Activated CD4-positive, alpha-beta T cell treated with anti-CD3 and anti-CD28 coated beads, Interleukin-2, amount 50 U/mL, for 16 hours (primary cell): ENCODE measurements around the gene ZNF280C.
"Not testable (repeated sequence)": the region's sequence is repeated elsewhere in the genome, so short reads cannot be mapped to it uniquely, and the experiment has no call there.

Experiments used
- DNase-seq: peaks from one replicate; pipeline ENCODE4 v3.0.0-alpha.2; 2020

ZNF280C gene

DNA sequence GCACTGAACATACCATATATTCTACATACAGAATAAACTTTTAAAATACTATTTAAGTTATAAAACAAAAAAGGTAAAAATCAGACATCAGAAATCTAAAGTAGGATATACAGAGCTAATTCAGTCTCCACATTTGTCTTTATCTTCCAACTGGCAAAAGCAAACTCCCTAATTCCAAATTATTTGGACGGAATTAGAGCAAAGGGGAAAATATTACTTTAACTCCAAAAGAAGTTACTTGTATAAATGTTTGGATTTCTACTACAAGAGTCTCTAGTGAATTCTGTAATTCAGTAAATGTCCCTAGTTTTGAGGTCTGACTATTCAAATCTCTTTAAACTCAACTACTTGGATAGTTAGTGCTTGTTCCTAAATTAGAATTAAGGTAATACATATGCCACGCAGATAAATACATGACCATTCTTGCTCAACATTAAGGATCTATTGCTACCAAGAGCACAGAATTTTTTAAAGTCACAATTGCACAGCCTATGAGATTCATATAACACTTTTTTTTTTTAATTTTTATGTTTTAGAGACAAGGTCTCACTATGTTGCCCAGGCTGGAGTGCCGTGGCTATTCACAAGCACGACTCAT is 7.3 kb downstream of the ZNF280C start:
- no peak for DNase-seq

- DNase-seq = peak; percentile 18
These were observed 8.4 kb downstream of the ZNF280C start for GRCh38 chrX:130260316-130260715.

DNA sequence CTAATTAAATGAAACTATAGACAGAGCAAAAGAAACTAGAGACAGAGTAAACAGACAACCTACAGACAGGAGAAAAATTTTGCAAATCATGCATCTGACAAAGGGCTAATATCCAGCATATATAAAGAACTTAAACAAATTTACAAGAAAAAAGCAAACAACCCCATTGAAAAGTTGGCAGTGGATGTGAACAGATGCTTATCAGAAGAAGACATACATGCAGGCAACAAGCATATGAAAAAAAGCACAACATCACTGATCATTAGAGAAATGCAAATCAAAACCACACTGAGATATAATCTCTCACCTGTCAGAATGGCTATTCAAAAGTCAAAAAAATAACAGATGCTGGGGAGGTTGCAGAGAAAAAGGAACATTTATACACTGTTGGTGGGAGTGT is 14.8 kb downstream of the ZNF280C start:
- no peak for DNase-seq

GRCh38 chrX:130251671-130252070 is 17.0 kb downstream of the ZNF280C start:
- no peak for DNase-seq

DNA sequence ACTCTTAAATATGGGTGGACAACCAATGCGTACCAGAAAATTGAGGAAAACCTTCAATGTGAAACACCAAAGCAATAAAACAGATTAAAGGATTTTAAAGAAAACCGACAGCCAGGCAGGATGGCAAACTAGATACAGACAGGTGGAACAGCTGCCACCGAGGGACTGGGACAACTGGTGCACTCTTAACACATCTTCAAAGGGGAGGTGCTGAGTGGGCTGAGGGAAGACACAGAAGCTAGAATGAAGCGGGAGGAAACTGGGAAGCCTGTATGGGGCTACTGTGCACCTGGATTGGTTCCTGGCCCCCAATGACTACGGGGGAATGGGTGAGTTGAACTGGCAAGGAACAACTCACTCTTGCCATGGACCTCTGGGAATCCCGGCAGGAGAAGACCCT is 20.7 kb downstream of the ZNF280C start:
- no peak for DNase-seq

- no peak for DNase-seq
These were observed 22.6 kb downstream of the ZNF280C start for GRCh38 chrX:130246084-130246483.

DNA sequence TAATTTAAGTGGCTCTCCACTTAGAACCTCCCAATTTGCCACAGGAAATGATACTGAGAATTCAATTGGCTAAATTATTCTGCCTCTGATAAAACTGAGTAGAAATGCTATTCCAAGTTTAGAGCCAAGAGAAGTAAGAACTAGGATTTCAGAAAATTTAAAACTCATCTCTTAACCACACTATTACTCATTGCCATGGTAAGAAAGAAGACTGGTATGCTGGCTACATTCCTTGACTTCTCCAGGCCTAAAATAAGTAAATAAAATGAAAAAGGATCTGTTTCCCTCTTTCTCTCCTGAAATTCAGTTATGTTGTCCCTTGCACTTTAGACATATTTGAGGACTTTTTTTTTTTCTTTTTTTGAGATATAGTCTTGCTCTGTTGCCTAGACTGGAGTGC is 23.3 kb downstream of the ZNF280C start:
- no peak for DNase-seq

GRCh38 chrX:130231184-130231583 is 37.5 kb downstream of the ZNF280C start:
- DNase-seq = not testable (repeated sequence)

DNA sequence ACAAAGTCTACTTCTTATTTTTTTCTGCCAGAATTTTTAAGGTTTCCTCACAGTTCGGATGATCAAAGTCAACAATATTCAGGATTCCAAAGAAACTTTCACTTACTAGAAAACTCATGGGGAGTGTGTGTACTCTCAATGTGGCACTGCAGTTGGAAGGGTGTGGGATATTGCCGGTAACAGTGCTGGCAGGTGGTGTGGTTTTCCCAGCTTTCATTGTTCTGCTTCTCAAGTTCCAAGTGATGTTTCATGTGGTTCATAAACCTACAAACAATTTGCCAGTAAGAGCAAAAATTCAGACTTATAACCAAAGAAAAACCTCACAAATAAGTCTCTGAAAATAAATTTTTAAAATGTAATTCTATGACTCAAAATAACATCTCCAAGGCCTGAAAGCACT is 39.8 kb downstream of the ZNF280C start:
- DNase-seq = no peak

GRCh38 chrX:130224810-130225209 is 43.9 kb downstream of the ZNF280C start:
- DNase-seq = no peak

DNA sequence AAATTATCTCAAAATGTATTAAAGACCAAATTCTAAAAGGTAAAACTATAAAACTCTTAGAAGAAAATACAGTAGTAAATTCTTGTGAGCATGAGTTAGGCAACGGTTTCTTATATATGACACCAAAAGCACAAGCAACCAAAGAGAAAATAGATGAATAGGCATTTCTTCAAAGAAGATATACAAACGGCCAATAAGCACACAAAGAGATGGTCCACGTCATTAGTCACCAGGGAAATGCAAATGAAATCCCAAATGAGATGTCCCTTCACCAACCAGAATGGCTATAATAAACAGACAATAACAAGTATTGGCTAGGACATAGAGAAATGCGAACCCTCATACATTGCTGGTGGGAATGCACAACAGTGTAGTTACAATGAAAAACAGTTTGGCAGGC is 52.4 kb downstream of the ZNF280C start:
- peak; percentile 13 for DNase-seq

DNA sequence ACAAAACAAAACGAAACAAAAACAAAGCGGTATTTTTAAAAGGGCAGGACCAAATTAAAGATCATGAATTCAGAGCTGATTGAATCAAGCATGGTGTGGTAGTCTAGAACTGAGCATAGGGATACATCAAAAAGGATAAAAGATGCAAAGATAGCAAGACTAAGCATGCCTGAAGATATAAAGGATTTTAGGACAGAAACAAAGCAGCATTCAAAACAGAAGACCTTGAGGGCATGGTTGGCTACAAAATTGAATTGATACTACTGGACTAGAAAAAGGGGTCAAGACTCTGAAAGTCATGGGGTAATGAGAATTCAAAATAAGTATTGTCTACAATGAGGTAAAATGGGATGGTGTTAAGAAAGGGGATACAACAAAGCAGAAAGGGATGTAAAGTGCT is 55.3 kb downstream of the ZNF280C start:
- DNase-seq = no peak

DNA sequence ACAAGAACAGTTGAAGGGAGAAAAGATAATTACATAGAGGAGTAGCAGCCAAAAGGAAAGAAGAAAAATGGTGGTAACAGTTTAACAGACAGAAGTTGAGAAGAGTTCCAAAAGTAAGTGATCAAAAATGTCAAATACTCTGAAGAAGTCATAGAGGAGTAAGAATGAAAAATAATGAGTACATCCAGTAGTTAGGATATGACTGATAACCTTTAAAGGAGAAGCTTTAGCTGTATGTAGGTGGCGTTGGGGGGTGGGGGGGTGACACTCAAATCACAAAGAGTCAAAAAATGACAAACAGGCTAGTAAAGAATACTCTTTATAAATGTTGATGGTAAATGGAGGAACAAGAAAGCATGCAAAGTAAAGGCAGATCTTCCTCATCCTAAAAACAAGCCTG is 56.3 kb downstream of the ZNF280C start:
- DNase-seq = peak; percentile 48

GRCh38 chrX:130211415-130212186 is 57.1 kb downstream of the ZNF280C start:
- peak; percentile 26 for DNase-seq

GRCh38 chrX:130204647-130205046 is 64.1 kb downstream of the ZNF280C start:
- DNase-seq = no peak

DNA sequence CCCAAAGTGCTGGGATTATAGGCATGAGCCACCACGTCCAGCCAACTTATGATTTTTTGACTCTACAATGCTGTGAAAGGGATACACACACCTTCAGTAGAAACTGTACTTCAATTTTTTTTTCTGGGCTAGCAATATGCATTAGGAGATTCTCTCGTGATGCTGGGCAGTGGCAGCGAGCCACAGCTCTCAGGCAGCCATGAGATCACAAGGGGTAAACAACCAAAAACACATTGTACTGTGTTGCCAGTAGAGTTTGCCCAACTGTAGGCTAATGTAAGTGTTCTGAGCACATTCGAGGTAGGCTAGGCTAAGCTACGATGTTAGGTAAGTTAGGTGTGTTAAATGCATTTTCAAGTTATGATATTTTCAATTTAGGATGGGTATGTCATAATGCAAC is 71.2 kb downstream of the ZNF280C start:
- DNase-seq = no peak

- DNase-seq = no peak
These were observed 72.2 kb downstream of the ZNF280C start for GRCh38 chrX:130196466-130196865.

GRCh38 chrX:130190801-130191200 is 77.9 kb downstream of the ZNF280C start:
- no peak for DNase-seq

- no peak for DNase-seq
These were observed 82.0 kb downstream of the ZNF280C start for GRCh38 chrX:130186651-130187050.

DNA sequence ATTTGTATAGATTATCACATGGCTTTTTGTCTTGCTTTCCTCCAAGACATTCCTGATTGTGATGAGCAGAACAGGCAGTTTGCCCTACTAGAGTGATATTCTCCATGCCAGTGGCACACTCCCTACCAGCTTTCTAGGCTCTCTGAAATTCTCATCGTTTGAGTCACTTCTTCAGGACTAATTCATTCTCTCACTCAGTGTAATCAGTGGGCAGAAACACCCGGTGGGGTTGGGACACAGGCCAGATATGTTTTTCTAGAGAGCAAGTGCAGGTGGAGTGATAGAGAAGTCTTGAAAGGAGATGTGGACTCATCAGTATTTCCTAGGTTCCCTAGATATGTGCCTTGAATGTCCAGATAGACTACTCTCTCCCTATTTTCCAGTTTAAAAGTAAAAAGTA is 83.8 kb downstream of the ZNF280C start:
- no peak for DNase-seq

DNA sequence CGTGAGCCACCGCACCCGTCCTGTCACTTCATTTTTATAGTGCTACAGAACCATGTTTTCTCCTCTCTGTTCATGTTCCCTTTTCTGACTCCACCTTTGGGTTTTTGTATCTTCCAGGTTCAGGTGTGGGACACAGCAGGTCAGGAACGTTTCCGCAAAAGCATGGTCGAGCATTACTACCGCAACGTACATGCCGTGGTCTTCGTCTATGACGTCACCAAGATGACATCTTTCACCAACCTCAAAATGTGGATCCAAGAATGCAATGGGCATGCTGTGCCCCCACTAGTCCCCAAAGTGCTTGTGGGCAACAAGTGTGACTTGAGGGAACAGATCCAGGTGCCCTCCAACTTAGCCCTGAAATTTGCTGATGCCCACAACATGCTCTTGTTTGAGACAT is 84.5 kb downstream of the ZNF280C start:
- DNase-seq = no peak

GRCh38 chrX:130179579-130180215 is 89.0 kb downstream of the ZNF280C start:
- DNase-seq = no peak

DNA sequence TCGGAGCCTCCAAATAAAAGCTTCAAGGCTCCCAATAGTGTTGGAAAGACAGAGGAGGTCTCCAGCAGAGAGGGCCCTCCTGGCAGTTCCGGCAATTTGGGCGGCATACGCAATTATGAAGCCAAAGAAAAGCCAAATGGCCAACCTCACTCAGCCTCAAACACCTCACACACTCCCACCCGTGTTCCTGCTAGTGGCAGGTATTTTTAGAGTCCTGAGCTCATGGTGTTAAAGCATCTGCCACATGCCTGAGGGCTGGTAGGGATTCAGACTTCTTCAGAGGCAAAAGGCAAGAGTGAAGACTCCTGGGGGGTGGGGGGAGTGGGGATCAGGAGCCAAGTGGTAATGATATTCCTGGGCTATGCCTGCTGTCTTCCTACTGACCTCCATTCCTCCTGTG is 89.5 kb downstream of the ZNF280C start:
- no peak for DNase-seq

DNA sequence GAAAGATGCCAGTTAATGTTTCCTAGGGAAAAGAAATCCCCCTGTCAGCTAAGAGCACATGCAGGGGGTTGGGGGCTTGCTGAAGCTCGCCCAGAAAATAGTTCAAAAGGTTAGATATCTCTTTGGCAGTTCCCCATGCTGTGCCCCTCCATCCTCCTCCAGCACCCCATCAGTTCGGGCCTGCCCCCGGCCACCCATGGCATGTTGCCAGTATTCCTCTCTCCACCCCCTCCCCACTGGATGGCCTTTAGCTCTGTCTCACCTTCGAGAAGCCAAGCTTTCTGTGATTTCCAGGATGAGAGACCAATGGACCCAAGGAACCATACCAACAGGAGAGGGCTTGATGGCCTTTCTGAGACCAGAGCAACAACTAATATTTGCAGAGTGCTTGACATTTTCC is 91.8 kb downstream of the ZNF280C start:
- DNase-seq = no peak
